Skeletal muscle satellite cell (primary cell): ENCODE results near the gene UBE2G2.

Experiments used
- H3K27me3 ChIP-seq: 2 replicates; pipeline ENCODE4 v1.7.0; 2013; ENCODE audit warnings: low read length; ENCODE audit not compliant: control insufficient read depth, insufficient read depth
- H3K36me3 ChIP-seq: 2 replicates; pipeline ENCODE4 v1.7.0; 2013; ENCODE audit warnings: mild to moderate bottlenecking, control low read depth, low read length; ENCODE audit not compliant: insufficient read depth
- H3K4me1 ChIP-seq: 2 replicates; pipeline ENCODE4 v1.7.0; 2013; ENCODE audit warnings: low read length; ENCODE audit not compliant: control insufficient read depth, insufficient read depth
- H3K4me2 ChIP-seq: 2 replicates; pipeline ENCODE4 v1.7.0; 2013; ENCODE audit warnings: mild to moderate bottlenecking, low read length
- H3K4me3 ChIP-seq: 2 replicates; pipeline ENCODE4 v1.7.0; 2013; ENCODE audit warnings: low read length
- H3K9ac ChIP-seq: 2 replicates; pipeline ENCODE4 v1.7.0; 2013; ENCODE audit warnings: mild to moderate bottlenecking, low read depth, low read length, moderate library complexity
- H3K9me3 ChIP-seq: replicated peaks from 2 replicates; pipeline ENCODE4 v1.7.0; 2013; ENCODE audit warnings: mild to moderate bottlenecking, control low read depth, low read length

Gene UBE2G2

DNA sequence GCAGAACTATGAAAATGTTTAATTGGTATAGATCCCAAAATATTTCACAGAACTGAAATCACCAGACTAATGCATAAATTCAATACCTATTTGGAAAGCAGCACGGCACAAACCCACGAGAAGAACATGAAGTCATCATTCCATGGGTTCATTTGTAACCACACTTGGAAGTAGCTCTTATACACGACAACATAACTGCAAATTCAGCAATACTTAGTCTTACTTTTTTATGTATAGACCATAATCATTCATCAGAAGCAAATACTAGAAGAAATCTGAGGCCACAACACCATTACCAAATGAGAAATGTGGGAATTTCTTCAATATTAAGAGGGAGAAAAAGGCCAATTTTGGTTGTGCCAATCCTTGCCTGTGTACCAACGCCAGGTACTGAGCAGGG lies 4.2 kb upstream of the UBE2G2 start:
- Histone ChIP-seq H3K4me2 (no peak overlapping the region), H3K4me3 (no peak overlapping the region), H3K9me3 (no peaks in the 10 kb centered on the region), H3K9ac (no peak overlapping the region), H3K36me3 (peaks cover 50% of the 10 kb centered on the region), H3K4me1 (peaks cover 6% of the 10 kb centered on the region), H3K27me3 (no peaks in the 10 kb centered on the region)

DNA sequence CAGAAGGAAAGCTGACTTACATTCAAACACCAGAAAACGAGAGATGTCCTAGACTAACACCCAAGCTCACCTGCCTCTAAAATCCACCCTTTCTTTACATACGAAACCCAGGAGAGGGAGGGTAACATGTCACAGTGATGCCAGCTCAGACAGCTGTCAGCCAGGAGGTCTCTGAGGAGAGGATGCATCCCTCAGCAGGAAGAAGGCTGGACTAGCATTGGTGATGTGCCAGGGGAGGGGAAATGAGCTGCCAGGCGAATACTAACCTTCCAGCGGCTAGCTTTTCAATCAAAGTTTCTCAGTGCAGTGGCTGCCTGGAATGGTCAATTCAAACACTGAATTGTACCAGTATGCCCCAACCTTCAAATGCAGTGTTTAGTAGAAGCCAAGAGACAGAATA lies 3.6 kb upstream of the UBE2G2 start:
- Histone ChIP-seq H3K4me2 (no peak overlapping the region), H3K36me3 (peaks cover 46% of the 10 kb centered on the region), H3K4me1 (peaks cover 12% of the 10 kb centered on the region), H3K9ac (no peak overlapping the region), H3K27me3 (no peaks in the 10 kb centered on the region), H3K4me3 (no peak overlapping the region), H3K9me3 (no peaks in the 10 kb centered on the region)

DNA sequence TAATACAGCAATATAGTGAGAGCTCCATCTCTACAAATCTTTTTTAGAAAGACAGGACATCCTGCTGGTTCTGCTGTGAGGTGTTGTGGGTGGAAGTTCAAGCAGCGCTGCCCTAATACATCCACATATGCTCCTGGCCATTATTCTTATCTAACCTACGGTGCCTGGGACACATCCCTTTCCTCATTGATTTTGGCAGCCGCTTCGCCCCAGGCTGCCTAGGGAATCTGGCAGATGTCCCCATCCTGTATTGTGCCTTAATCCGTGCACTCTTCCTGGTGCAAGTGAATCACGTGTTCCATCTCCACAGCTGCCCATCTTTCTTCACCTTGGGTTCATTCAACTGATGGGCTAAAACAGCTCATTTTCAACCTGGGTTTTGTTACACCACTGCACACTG lies 3.1 kb upstream of the UBE2G2 start:
- peaks cover 17% of the 10 kb centered on the region for H3K4me1 ChIP-seq
- no peak overlapping the region for H3K4me3 ChIP-seq
- H3K36me3 ChIP-seq, result peaks cover 41% of the 10 kb centered on the region
- H3K27me3 ChIP-seq, result no peaks in the 10 kb centered on the region
- no peak overlapping the region for H3K4me2 ChIP-seq
- no peaks in the 10 kb centered on the region for H3K9me3 ChIP-seq
- no peak overlapping the region for H3K9ac ChIP-seq

DNA sequence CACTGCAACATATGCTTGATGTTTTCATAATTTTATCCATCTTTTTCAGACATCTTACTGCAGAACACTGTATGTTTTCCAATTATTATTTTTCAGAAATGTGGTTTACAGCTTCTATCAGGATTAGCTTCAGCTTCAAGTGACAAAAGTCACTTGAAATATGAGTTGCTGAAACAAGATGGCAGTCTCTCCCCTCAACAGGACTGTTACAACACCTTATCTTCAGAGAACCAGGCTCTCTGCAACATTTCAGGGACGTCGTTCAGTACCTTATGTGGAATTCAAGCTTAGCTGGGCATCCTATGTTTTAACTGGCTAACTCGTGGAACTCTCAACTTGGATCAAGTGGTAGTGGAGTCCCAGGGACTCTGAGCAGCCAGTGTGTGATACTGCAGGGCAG lies 2.0 kb upstream of the UBE2G2 start:
- H3K36me3 ChIP-seq, result peaks cover 44% of the 10 kb centered on the region
- no peak overlapping the region for H3K4me2 ChIP-seq
- H3K9me3 ChIP-seq, result no peaks in the 10 kb centered on the region
- H3K9ac ChIP-seq, result no peak overlapping the region
- H3K4me1 ChIP-seq, result peaks cover 19% of the 10 kb centered on the region
- H3K27me3 ChIP-seq, result no peaks in the 10 kb centered on the region
- no peak overlapping the region for H3K4me3 ChIP-seq

DNA sequence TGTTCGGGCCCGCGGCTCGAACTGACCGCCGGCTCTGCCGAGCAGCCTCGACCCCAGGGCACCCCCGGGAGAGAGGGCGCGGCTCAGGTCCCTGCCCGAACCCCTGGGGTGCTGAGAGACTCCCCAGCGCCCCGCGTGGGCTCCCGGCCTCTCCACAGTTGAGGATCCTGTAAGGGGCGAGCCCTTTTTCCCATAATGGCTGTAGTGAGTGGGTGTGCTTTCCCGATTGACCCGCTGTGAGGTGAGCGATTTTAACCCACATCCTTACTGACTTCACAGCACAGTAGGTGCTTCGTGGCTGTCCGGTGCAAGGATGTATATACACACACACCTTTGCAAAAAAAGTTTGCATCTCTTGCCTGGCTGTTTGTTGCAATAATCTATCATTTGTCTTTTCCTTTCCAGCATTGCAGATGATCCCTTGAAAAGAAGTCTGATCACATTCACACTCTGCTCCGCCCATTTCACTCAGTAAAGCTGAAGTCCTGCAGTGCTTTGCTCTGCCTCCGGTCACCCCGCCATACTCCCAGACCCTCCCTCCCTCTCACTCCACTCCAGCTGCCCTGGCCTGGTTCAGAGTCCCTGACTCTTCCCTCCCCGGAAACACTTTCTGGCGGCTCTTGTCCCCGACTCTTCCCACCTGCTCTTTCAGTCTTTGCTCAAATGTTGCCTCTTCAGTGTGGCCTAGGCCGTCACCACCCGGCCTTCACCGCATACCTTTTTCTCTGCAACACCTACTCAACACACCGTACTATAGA lies 955 bp upstream of the UBE2G2 start:
- H3K9me3 ChIP-seq, result no peaks in the 10 kb centered on the region
- H3K36me3 ChIP-seq, result peaks cover 48% of the 10 kb centered on the region
- H3K4me2 ChIP-seq, result peak overlapping the region; percentile 92
- H3K9ac ChIP-seq, result peak overlapping the region; percentile 91
- H3K4me1 ChIP-seq, result peaks cover 19% of the 10 kb centered on the region
- H3K4me3 ChIP-seq, result peak overlapping the region; percentile 86
- no peaks in the 10 kb centered on the region for H3K27me3 ChIP-seq

DNA sequence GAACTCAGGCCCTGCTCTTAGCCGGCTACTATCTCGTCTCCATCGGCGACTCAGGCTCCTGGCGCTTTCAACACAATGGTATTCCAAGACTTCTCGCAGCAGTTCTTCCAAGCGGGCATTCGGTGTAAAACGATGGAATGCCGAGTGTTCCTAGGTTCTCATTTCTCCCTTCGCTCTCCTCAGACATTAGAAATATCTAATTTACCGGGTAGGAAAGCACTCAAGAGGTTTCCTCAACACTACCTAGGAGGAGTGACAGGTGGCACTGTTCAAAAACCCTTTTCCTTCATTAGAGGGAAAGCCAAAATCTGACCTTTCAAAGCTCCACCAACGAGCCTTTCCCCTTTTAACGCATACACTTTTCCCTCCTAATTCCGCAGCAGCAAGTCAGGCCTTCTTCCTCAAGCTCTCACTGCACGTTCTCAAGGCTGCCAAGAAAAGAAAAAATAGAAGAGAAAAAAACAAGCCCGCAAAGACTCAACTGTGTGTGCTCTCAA lies 601 bp downstream of the UBE2G2 start:
- peaks cover 42% of the 10 kb centered on the region for H3K36me3 ChIP-seq
- no peaks in the 10 kb centered on the region for H3K27me3 ChIP-seq
- H3K4me2 ChIP-seq, result peak overlapping the region; percentile 92
- H3K9me3 ChIP-seq, result no peaks in the 10 kb centered on the region
- H3K4me3 ChIP-seq, result peak overlapping the region; percentile 86
- peaks cover 19% of the 10 kb centered on the region for H3K4me1 ChIP-seq
- H3K9ac ChIP-seq, result peak overlapping the region; percentile 91

DNA sequence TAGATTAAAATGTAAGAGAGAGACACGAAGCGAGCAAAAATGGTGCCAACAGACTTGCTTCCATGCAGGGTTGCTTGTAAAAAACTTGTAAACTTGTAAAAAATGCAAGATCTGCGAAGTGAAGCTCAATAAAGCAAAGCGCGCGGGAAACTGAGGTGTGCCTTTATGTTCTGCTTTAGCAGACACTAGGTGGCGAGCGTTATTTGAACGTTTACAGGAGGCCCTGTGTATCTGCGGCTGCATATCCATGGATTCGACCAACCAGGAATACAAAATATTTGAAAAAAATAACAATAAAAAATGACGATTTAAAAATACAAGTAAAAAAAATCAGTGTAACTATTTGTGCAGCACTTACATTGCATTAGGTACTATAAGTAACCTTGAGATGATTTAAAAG lies 1.5 kb downstream of the UBE2G2 start:
- H3K36me3 ChIP-seq, result peaks cover 36% of the 10 kb centered on the region
- peak overlapping the region; percentile 86 for H3K4me3 ChIP-seq
- H3K9me3 ChIP-seq, result no peaks in the 10 kb centered on the region
- H3K27me3 ChIP-seq, result no peaks in the 10 kb centered on the region
- H3K4me1 ChIP-seq, result peaks cover 19% of the 10 kb centered on the region
- H3K9ac ChIP-seq, result peak overlapping the region; percentile 91
- H3K4me2 ChIP-seq, result peak overlapping the region; percentile 92

DNA sequence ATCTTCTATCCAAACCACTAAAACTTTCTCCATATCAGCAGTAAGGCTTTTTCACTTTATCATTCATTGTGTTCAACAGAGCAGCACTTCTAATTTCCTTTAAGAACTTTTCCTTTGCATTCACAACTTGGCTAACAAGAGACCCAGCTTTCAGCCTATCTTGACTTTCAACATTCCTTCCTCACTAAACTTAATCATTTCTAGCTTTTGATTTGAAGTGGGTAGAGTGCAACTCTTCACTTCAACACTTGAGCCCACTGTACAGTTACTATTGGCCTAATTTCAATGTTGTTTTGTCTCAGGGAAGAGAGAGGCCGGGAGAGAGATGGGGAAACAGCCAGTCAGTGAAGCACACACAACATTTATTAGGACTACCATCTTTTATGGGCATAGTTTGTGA lies 2.0 kb downstream of the UBE2G2 start:
- H3K4me1 ChIP-seq, result peaks cover 19% of the 10 kb centered on the region
- H3K36me3 ChIP-seq, result peaks cover 31% of the 10 kb centered on the region
- H3K4me2 ChIP-seq, result peak overlapping the region; percentile 92
- H3K9ac ChIP-seq, result no peak overlapping the region
- H3K9me3 ChIP-seq, result no peaks in the 10 kb centered on the region
- H3K27me3 ChIP-seq, result no peaks in the 10 kb centered on the region
- no peak overlapping the region for H3K4me3 ChIP-seq

DNA sequence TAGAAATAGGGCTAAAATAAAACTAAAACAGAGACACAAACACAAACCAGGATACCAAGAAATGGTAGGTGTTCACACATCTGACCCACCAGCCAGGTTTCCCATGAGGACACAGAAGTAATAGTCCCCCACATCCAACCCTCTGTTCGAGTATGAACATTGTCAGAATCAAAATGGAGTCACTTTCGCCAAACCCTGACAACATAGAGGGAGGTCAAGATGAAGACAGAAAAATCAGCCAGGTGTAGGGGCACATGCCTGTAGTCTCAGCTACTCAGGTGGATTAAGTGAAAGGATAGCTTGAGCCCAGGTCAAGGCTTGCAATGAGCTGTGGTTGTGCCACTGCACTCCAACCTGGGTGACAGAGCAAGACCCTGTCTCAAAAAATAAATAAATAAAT lies 3.8 kb downstream of the UBE2G2 start:
- Histone ChIP-seq H3K4me3 (no peak overlapping the region), H3K36me3 (peaks cover 24% of the 10 kb centered on the region), H3K4me1 (peaks cover 20% of the 10 kb centered on the region), H3K9me3 (no peaks in the 10 kb centered on the region), H3K9ac (no peak overlapping the region), H3K27me3 (no peaks in the 10 kb centered on the region), H3K4me2 (no peak overlapping the region)

DNA sequence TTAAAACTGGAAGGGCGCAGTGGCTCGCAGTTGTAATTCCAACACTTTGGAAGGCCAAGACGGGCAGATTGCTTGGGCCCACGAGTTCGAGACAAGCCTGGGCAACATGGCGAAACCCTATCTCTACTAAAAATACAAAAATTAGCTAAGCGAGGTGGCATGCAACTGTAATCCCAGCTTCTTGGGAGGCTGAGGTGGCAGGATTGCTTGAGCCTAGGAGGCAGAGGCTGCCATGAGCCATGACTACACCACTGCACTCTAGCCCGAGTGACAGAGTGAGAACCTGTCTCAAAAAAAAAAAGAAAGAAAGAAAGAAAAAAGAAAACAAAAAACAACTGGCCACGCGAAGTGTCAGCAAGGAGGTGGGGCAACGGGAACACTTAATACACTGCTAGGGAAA lies 6.3 kb downstream of the UBE2G2 start:
- H3K9me3 ChIP-seq, result no peaks in the 10 kb centered on the region
- H3K9ac ChIP-seq, result no peak overlapping the region
- peaks cover 31% of the 10 kb centered on the region for H3K36me3 ChIP-seq
- no peak overlapping the region for H3K4me3 ChIP-seq
- H3K4me1 ChIP-seq, result peaks cover 12% of the 10 kb centered on the region
- H3K4me2 ChIP-seq, result no peak overlapping the region
- no peaks in the 10 kb centered on the region for H3K27me3 ChIP-seq

DNA sequence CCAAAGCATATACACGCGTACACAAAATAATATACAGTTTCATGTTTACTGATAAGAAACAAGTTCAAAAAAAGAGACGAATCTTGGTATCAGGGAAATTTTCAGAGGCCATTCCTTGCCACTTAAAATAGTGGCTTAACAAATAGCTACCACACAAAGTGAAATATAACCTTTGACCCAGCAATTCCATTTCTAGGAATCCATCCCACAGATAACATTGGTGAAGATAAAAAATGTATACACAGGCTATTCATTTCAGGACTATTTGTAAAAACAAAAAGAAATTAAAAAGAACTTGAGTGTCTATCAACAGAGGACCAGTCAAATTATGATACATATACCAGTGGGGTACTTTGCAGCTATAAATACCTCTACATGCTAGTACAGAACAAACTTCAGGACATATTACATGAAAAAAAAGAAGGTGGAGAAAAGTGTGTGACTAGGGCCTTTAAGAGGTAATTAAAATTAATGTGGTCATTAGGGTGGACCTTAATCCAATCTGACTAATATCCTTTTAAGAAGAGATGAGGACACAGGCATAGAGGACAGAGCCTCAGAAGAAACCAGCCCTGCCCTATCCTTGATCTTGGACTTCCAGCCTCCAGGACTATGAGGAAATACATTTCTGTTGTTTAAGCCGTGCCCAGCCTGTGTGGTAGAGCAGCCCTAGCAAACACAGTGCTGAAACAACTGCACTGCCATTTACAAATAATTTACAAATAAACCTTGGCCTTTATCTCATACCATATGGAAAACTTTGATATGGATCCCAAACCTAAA lies 7.8 kb downstream of the UBE2G2 start:
- Histone ChIP-seq H3K4me3 (no peak overlapping the region), H3K9me3 (no peaks in the 10 kb centered on the region), H3K9ac (no peak overlapping the region), H3K36me3 (peaks cover 25% of the 10 kb centered on the region), H3K4me2 (no peak overlapping the region), H3K4me1 (peaks cover 8% of the 10 kb centered on the region), H3K27me3 (no peaks in the 10 kb centered on the region)
